ENCODE results near the gene RRP1B.

DNA sequence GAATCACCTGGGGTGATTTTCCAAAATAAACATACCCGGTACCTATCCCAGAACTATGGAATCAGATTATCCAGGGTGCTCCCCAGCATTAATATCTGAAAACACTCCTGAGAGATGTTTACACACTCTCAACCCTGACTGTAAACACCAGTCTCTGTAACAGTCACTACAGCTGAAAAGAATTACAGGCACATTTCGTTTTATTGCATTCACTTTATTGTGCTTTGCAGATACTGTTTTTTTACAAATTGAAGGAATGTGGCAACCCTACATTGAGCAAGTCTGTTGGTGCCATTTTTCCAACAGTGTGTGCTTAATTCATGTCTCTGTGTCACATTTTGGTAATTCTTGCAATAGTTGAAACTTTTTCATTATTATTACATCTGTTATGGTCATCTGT lies 31.8 kb upstream of the RRP1B start:
- TF ChIP-seq CTCF (IDR thresholded peaks at IDR 0.05; ENCODE audit: low read length) (no peak), EZH2 (optimal IDR thresholded peaks at IDR 0.05; ENCODE audit: low read depth, low read length) (no peak), EZH2phosphoT487 (IDR thresholded peaks at IDR 0.05; ENCODE audit: low read length) (no peak)
